SK-N-SH treated with all-trans-retinoic acid at 6 μM for 48 hours (cell line): Measurements from ENCODE around the gene MMP25.

Experiments
- CSDC2 ChIP-seq: fragments of 250-450 bp; sonication (Bioruptor Pico); IDR thresholded peaks from 2 replicates; pipeline ENCODE4 v1.5.0; 2020; ENCODE audit warnings: mild to moderate bottlenecking, moderate library complexity
- PATZ1 ChIP-seq: fragments of 250-450 bp; sonication (Bioruptor Pico); IDR thresholded peaks from 2 replicates; pipeline ENCODE4 v1.8.0; 2020; ENCODE audit warnings: mild to moderate bottlenecking, moderate library complexity, borderline replicate concordance
- RARB ChIP-seq: fragments of 250-450 bp; sonication (Bioruptor Pico); IDR thresholded peaks from 2 replicates; pipeline ENCODE4 v1.8.0; 2021; ENCODE audit warnings: mild to moderate bottlenecking, moderate library complexity
- SNAI2 ChIP-seq: fragments of 250-450 bp; sonication (Bioruptor Pico); IDR thresholded peaks from 2 replicates; pipeline ENCODE4 v1.5.0; 2020; ENCODE audit warnings: mild to moderate bottlenecking, moderate library complexity
- ZFP3 ChIP-seq: fragments of 250-450 bp; sonication (Bioruptor Pico); IDR thresholded peaks from 2 replicates; pipeline ENCODE4 v1.5.0; 2020; ENCODE audit warnings: mild to moderate bottlenecking, moderate library complexity
- ZFP30 ChIP-seq: fragments of 450-650 bp; formaldehyde crosslinking; IDR thresholded peaks from 2 replicates; pipeline ENCODE4 v1.5.0; 2022; ENCODE audit warnings: mild to moderate bottlenecking, moderate library complexity
- TF ChIP-seq, protein P1 (sequence below): fragments of 250-450 bp; sonication (Bioruptor Pico); IDR thresholded peaks from 2 replicates; pipeline ENCODE4 v1.5.0; 2020; ENCODE audit warnings: mild to moderate bottlenecking, moderate library complexity

GRCh38 chr16:3036726-3037315, 9.5 kb upstream of the MMP25 start, which contains the start of gene BICDL2:
- TF ChIP-seq, protein P1, sequence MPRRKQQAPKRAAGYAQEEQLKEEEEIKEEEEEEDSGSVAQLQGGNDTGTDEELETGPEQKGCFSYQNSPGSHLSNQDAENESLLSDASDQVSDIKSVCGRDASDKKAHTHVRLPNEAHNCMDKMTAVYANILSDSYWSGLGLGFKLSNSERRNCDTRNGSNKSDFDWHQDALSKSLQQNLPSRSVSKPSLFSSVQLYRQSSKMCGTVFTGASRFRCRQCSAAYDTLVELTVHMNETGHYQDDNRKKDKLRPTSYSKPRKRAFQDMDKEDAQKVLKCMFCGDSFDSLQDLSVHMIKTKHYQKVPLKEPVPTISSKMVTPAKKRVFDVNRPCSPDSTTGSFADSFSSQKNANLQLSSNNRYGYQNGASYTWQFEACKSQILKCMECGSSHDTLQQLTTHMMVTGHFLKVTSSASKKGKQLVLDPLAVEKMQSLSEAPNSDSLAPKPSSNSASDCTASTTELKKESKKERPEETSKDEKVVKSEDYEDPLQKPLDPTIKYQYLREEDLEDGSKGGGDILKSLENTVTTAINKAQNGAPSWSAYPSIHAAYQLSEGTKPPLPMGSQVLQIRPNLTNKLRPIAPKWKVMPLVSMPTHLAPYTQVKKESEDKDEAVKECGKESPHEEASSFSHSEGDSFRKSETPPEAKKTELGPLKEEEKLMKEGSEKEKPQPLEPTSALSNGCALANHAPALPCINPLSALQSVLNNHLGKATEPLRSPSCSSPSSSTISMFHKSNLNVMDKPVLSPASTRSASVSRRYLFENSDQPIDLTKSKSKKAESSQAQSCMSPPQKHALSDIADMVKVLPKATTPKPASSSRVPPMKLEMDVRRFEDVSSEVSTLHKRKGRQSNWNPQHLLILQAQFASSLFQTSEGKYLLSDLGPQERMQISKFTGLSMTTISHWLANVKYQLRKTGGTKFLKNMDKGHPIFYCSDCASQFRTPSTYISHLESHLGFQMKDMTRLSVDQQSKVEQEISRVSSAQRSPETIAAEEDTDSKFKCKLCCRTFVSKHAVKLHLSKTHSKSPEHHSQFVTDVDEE, result no peak
- TF ChIP-seq CSDC2 (no peak), PATZ1 (CRISPR knock-in tag) (no peak), ZFP3 (no peak), SNAI2 (CRISPR knock-in tag) (no peak), ZFP30 (CRISPR knock-in tag) (no peak), RARB (no peak)
